IPS-18c (cell line): ENCODE data around the gene HSD17B1.
A peak's percentile ranks its signal among the peaks of the same experiment; 100 is the strongest.

ENCODE experiments used
- H3K4me3 ChIP-seq: 2 replicates; pipeline ENCODE4 v1.7.0; 2013; ENCODE audit warnings: low read depth, mild to moderate bottlenecking, low read length, moderate library complexity; ENCODE audit not compliant: insufficient read depth
- H3K9me3 ChIP-seq: one replicate; pipeline ENCODE4 v1.6.1; 2013; ENCODE audit warnings: mild to moderate bottlenecking, low read length, moderate library complexity; ENCODE audit not compliant: control insufficient read depth, insufficient read depth

The HSD17B1 gene

GRCh38 chr17:42521036-42521435 is 31.7 kb upstream of the HSD17B1 start:
- no peaks in the 10 kb centered on the region for H3K9me3 ChIP-seq
- no peak overlapping the region for H3K4me3 ChIP-seq

GRCh38 chr17:42521666-42522262 is 31.0 kb upstream of the HSD17B1 start:
- no peaks in the 10 kb centered on the region for H3K9me3 ChIP-seq
- H3K4me3 ChIP-seq: no peak overlapping the region

- H3K9me3 ChIP-seq: no peaks in the 10 kb centered on the region
- H3K4me3 ChIP-seq: no peak overlapping the region
These were observed 30.4 kb upstream of the HSD17B1 start for GRCh38 chr17:42522263-42522790.

GRCh38 chr17:42522798-42523278 is 29.9 kb upstream of the HSD17B1 start:
- Histone ChIP-seq H3K4me3 (no peak overlapping the region), H3K9me3 (no peaks in the 10 kb centered on the region)

DNA sequence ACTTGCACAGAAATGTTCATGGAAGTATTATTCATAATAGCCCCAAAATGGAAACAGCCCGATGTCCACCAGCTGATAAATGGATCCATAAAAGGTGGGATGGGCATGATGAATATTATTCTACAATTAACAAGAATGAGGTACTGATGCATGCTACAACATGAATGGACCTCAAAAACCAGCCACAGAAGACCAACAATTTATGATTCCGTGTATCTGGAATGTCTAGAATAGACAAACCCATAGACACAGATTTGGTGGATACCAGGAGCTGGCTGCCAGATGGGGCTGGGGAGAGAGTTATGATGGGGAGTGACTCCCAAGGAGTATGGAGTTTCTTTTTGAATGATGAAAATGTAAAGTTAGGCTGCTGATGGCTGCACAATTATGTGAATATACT is 27.5 kb upstream of the HSD17B1 start:
- no peak overlapping the region for H3K4me3 ChIP-seq
- no peaks in the 10 kb centered on the region for H3K9me3 ChIP-seq

GRCh38 chr17:42526031-42526444 is 26.7 kb upstream of the HSD17B1 start:
- Histone ChIP-seq H3K4me3 (no peak overlapping the region), H3K9me3 (no peaks in the 10 kb centered on the region)

DNA sequence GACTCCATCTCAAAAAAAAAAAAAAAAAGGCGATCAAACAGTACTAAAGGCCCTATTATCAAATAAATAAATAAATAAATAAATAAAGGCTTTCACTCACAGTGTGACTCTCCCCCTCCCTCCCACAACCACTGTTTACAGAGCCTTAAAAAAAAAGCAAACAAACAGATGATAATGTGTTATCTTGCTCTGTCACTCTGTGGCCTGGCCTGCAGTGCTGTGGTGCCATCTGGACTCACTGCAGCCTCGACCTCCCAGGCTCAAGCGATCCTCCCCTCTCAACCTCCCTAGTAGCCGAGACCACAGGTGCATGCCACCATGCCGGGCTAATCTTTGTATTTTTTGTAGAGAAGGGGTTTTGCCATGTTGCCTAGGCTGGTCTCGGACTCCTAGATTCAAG is 24.8 kb upstream of the HSD17B1 start:
- H3K4me3 ChIP-seq: no peak overlapping the region
- no peaks in the 10 kb centered on the region for H3K9me3 ChIP-seq

DNA sequence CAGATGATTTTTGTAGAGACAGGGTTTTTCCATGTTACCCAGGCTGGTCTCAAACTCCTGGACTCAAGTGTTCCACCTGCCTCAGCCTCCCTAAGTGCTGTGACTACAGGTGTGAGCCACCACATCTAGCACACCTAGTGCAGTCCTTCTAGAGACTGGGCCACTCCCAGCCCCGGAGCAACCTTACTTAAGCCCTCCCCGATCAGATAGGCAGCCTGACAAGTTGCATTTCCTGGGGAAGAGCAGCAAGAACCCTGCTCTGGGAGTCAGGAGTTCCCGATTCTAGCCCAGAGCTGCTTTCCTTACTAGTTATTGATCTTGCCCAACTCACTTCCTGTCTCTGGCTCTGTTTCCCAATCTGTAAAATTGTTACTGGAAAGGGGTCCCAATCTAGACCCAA is 23.7 kb upstream of the HSD17B1 start:
- no peak overlapping the region for H3K4me3 ChIP-seq
- no peaks in the 10 kb centered on the region for H3K9me3 ChIP-seq

DNA sequence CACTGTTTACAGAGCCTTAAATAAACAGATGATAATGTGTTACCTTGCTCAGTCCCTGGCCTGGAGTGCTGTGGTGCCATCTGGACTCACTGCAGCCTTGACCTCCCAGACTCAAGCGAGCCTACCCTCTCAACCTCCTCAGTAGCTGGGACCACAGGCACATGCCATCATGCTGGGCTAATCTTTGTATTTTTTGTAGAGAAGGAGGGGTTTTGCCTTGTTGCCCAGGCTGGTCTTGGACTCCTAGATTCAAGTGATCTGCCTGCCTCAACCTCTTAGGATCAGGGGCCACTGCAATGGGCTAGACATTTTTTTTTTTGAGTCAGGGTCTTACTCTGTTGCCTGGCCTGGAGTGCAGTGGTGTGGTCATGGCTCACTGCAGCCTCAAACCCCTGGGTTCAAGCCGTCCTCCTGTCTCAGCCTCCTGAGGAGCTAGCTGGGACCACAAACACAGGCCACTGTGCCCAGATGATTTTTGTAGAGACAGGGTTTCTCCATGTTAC is 21.7 kb upstream of the HSD17B1 start:
- Histone ChIP-seq H3K4me3 (no peak overlapping the region), H3K9me3 (no peaks in the 10 kb centered on the region)

- Histone ChIP-seq H3K4me3 (peak overlapping the region; percentile 39), H3K9me3 (no peaks in the 10 kb centered on the region)
These were observed 21.0 kb upstream of the HSD17B1 start for GRCh38 chr17:42531455-42532354.

GRCh38 chr17:42535155-42536047 is 17.3 kb upstream of the HSD17B1 start:
- Histone ChIP-seq H3K4me3 (peak overlapping the region; percentile 62; the same call in 1 of the 2 replicates), H3K9me3 (no peaks in the 10 kb centered on the region)

GRCh38 chr17:42536048-42536371 is 16.7 kb upstream of the HSD17B1 start, which contains the start of gene NAGLU:
TSS of gene NAGLU (plus strand) at chr17:42536241. CDS start at chr17:42536273, 32 bp downstream.
- peak within 1 kb of the TSS; percentile 62 for H3K4me3 ChIP-seq
- no peaks in the 10 kb centered on the region for H3K9me3 ChIP-seq

GRCh38 chr17:42536372-42537155 is 16.2 kb upstream of the HSD17B1 start:
- peak overlapping the region; percentile 62 for H3K4me3 ChIP-seq
- no peaks in the 10 kb centered on the region for H3K9me3 ChIP-seq

DNA sequence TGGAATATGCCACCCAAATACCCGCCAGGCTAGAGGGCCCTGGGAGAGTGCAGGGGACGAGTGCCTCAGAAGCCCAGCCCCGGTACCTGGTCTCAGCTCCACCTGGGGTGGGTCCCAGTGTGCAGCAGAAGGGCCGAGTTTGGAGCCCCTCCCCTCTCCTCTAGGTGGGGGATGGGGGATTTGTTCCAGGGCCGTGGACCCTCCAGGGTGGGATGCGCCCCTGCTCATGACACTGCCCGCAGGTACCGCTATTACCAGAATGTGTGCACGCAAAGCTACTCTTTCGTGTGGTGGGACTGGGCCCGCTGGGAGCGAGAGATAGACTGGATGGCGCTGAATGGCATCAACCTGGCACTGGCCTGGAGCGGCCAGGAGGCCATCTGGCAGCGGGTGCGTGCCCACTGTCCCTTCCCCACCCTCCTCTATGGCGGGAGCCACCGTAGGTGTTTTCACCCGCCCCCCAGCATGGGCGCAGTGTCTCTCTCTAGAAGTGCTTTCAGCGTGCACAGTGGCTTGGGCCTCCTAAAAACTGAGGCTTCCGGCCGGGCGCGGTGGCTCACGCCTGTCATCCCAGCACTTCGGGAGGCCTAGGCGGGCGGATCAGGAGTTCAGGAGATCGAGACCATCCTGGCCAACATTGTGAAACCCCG is 15.4 kb upstream of the HSD17B1 start:
- H3K9me3 ChIP-seq: no peaks in the 10 kb centered on the region
- peak overlapping the region; percentile 62 for H3K4me3 ChIP-seq

DNA sequence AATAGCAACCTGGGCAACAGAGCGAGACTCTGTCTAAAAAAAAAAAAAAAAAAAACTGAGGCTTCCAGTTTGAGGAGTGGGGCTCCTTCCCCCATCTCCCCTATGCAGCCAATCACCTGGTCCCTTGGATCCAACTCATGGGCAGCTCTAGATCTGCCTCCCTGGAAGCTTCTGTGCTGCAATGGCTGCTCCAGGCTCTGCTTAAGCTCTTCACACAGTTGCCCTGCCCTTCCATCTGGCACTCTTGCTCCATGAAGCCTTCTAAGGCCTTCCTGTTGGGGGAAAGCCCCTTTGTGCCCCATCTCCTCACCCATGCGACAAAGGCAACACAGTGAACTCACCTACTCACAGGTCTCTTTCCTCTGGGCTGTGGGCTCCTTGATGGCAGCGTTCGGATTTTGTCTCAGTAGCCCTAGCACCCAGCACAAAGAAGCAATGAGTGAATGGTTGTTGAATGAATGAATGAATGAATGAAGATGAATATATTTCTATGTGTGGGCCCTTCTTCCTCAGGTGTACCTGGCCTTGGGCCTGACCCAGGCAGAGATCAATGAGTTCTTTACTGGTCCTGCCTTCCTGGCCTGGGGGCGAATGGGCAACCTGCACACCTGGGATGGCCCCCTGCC is 14.8 kb upstream of the HSD17B1 start:
- no peak overlapping the region for H3K4me3 ChIP-seq
- no peaks in the 10 kb centered on the region for H3K9me3 ChIP-seq

DNA sequence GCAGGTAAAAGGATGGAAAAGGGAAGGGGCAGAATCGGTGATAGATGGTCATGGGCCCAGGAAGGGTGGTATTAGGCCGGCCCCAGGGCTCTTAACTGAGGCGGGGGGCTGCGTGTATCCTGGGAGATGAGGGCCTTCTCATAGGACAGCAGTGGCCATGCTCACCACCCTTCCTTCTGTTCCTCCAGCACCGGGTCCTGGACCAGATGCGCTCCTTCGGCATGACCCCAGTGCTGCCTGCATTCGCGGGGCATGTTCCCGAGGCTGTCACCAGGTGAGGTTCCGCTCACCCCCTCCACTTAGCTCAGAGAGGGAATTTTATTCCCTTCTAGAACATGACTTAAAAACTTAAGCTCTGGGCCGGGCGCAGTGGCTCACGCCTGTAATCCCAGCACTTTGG is 14.2 kb upstream of the HSD17B1 start:
- H3K9me3 ChIP-seq: no peaks in the 10 kb centered on the region
- H3K4me3 ChIP-seq: no peak overlapping the region
